Measurements from ENCODE around the gene GTF3C1. TPM values are rescaled to one million over a fixed set of nuclear protein-coding genes. Genes with fewer than 3 reads are reported as not detected.

GTF3C1 gene
- total and polyA plus RNA-seq, 2 of the 8 experiments (the other 6 are each of a cell fraction or from before 2014, with no cell fraction given): 89.3 to 126 TPM

GRCh38 chr16:27564224-27564623 is 14.5 kb upstream of the GTF3C1 start:
- Histone ChIP-seq H3K36me3 (ENCODE audit: control insufficient read depth in 2 of 4, insufficient read depth in 4 of 4, low read length in 3 of 4) (no peaks in the 10 kb centered on the region), H3K14ac (ENCODE audit: insufficient read length) (no peak overlapping the region), H3K56ac (replicated peaks; ENCODE audit: insufficient read length, low read depth, low read length) (no peak overlapping the region), H4K91ac (replicated peaks; ENCODE audit: insufficient read length, low read length) (no peak overlapping the region), H2BK5ac (ENCODE audit: low read depth, low read length) (no peak overlapping the region), H4K5ac (ENCODE audit: insufficient read length, low read depth, low read length) (no peak overlapping the region), H3K23me2 (ENCODE audit: low read depth, low read length) (no peaks in the 10 kb centered on the region), H3K23ac (ENCODE audit: insufficient read length) (no peak overlapping the region), H3K9me3 (ENCODE audit: insufficient read depth in 2 of 2, low read depth in 1 of 2, low read length in 1 of 2) (no peaks in the 10 kb centered on the region), H3K18ac (ENCODE audit: extremely low read depth, low read length) (no peak overlapping the region), H2BK15ac (ENCODE audit: low read length) (no peak overlapping the region), H2BK20ac (ENCODE audit: low read length) (no peak overlapping the region), H2BK12ac (ENCODE audit: low read depth, low read length) (no peak overlapping the region), H2AK5ac (ENCODE audit: low read depth, low read length) (no peak overlapping the region), H3K4me3 (ENCODE audit: extremely low read depth in 1 of 4, insufficient read depth in 2 of 4, low read depth in 3 of 4, low read length in 4 of 4) (no peak overlapping the region), H4K20me1 (replicated peaks in 1 of 2; ENCODE audit: control insufficient read depth in 1 of 2, insufficient read depth in 2 of 2, low read length in 2 of 2) (peaks cover 0 to 3% of the 10 kb centered on the region in 2 experiments), H3K4ac (replicated peaks; ENCODE audit: insufficient read length, low read depth, low read length) (no peak overlapping the region), H2AFZ (ENCODE audit: low read length) (no peak overlapping the region), H3K9ac (replicated peaks in 1 of 4; ENCODE audit: extremely low read depth in 1 of 4, low read depth in 3 of 4, low read length in 3 of 4) (no peak overlapping the region), H3K27ac (ENCODE audit: low read depth, low read length) (no peak overlapping the region), H4K8ac (ENCODE audit: extremely low read depth, insufficient read depth, low read length) (no peak overlapping the region), H3K27me3 (replicated peaks in 1 of 4; ENCODE audit: control insufficient read depth in 3 of 4, extremely low read depth in 1 of 4, insufficient read depth in 3 of 4, low read length in 3 of 4) (no peaks in the 10 kb centered on the region), H3K79me1 (ENCODE audit: low read depth, low read length) (peaks cover 3% of the 10 kb centered on the region; the same call in 1 of the 2 replicates), H2BK120ac (replicated peaks; ENCODE audit: low read depth, low read length) (no peak overlapping the region), H3K4me2 (ENCODE audit: insufficient read depth in 1 of 2, low read depth in 2 of 2, low read length in 2 of 2) (no peak overlapping the region), H3K79me2 (ENCODE audit: control insufficient read depth in 1 of 2, insufficient read depth in 2 of 2, low read length in 2 of 2) (no peaks in the 10 kb centered on the region), H3K4me1 (replicated peaks in 1 of 4; ENCODE audit: control insufficient read depth in 3 of 4, insufficient read depth in 4 of 4, low read length in 3 of 4) (no peaks in the 10 kb centered on the region)
- CTCF ChIA-PET (ENCODE audit: partially characterized antibody): interaction anchor here (0.7 kb wide), 1 partner anchor 14 kb away, joined by 3 read pairs; the partner anchor contains the start of genes GTF3C1 and KATNIP
- 97% methylated on average over 5 of the region's 5 CpGs; no CpG with 5 or more reads in 1 of the 2 experiments for WGBS, 2 experiments (ENCODE audit: extremely low coverage in 1 of 2, insufficient coverage in 1 of 2, insufficient read length in 1 of 2, insufficient replicate concordance in 2 of 2, low coverage in 1 of 2, low lambda C conversion rate in 2 of 2, missing lambda C conversion rate in 1 of 2)
- FAIRE-seq (no peak), DNase-seq (ENCODE audit: low read depth in 1 of 2, low spot score in 2 of 2) (no peak)
- POLR2A ChIA-PET (ENCODE audit: partially characterized antibody): interaction anchor here (0.6 to 1.1 kb wide), 2 partner anchors 13 to 35 kb away, joined by 3 to 4 read pairs; no protein-coding TSS in a partner anchor
- TF ChIP-seq CEBPB (IDR thresholded peaks at IDR 0.05; ENCODE audit: low read depth, low read length) (no peak), CBX5 (IDR thresholded peaks at IDR 0.05; ENCODE audit: low read depth, low read length) (no peak), BCL11A (IDR thresholded peaks at IDR 0.05; ENCODE audit: low read depth in 2 of 2, low read length in 2 of 2) (no peak), BACH1 (IDR thresholded peaks at IDR 0.05; ENCODE audit: low read length) (no peak), ATF2 (IDR thresholded peaks at IDR 0.05; ENCODE audit: low read length) (no peak)
